GM06990 (cell line): ENCODE results near the gene PDE8B.

Experiments
- DNase-seq: peaks from one replicate; pipeline ENCODE4 v3.0.0-alpha.2; 2011; ENCODE audit not compliant: insufficient read length; ENCODE audit errors: extremely low read depth
- H3K27me3 ChIP-seq: replicated peaks from 2 replicates; pipeline ENCODE4 v1.6.0; 2011; ENCODE audit warnings: low read length; ENCODE audit not compliant: control insufficient read depth, insufficient read depth
- H3K36me3 ChIP-seq: 2 replicates; pipeline ENCODE4 v1.5.1; 2011; ENCODE audit warnings: low read length; ENCODE audit not compliant: control insufficient read depth, insufficient read depth
- H3K4me3 ChIP-seq: replicated peaks from 2 replicates; pipeline ENCODE4 v1.5.1; 2011; ENCODE audit warnings: low read depth, mild to moderate bottlenecking, control low read depth, low read length
- TF ChIP-seq, protein P1 (sequence below): IDR thresholded peaks from 2 replicates; pipeline ENCODE4 v1.5.1; 2011; ENCODE audit warnings: low read length, control low read depth, mild to moderate bottlenecking, inconsistent platforms; ENCODE audit not compliant: insufficient read depth, poor library complexity, severe bottlenecking

The PDE8B gene

DNA sequence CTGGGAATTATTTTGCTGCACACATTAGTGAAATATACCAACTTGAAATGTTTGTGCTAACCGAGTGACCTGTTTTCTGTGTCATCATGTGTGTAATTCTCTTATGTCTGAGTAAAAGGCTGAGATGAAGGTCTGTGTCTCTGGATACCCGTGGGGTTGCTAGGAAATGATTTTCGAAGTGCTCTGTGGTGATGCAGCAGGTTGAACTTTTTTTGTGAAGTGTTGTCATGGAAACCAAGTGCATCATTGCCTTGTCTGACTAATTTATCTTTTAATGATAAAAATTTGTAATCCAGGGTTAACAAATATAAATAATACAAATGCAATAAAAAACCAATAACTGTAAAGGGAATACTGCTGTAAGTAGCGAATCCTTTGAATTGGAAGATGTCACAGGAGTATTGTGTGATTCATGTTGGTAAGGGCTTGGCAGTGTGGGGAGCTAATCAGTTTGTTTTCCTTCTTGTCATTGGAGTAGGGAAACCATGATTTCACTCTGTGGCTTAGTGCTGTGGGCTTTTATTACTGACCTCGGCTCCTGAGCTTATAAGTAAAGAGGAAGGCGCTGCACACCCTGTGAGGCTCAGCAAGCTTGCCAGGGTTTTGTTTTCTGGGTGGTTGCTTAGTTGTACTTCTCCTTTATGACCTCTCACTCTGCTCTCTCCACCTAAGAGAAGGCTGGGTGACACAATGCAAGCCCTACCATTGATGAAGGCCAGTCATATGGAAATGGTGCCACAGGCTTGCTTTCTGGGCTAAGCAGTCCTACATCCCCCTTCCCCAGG lies 22.3 kb downstream of the PDE8B start:
- no peak overlapping the region for H3K4me3 ChIP-seq
- H3K27me3 ChIP-seq = no peaks in the 10 kb centered on the region
- H3K36me3 ChIP-seq = no peaks in the 10 kb centered on the region
- no peak for DNase-seq
- TF ChIP-seq, protein P1, sequence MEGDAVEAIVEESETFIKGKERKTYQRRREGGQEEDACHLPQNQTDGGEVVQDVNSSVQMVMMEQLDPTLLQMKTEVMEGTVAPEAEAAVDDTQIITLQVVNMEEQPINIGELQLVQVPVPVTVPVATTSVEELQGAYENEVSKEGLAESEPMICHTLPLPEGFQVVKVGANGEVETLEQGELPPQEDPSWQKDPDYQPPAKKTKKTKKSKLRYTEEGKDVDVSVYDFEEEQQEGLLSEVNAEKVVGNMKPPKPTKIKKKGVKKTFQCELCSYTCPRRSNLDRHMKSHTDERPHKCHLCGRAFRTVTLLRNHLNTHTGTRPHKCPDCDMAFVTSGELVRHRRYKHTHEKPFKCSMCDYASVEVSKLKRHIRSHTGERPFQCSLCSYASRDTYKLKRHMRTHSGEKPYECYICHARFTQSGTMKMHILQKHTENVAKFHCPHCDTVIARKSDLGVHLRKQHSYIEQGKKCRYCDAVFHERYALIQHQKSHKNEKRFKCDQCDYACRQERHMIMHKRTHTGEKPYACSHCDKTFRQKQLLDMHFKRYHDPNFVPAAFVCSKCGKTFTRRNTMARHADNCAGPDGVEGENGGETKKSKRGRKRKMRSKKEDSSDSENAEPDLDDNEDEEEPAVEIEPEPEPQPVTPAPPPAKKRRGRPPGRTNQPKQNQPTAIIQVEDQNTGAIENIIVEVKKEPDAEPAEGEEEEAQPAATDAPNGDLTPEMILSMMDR = no peak

DNA sequence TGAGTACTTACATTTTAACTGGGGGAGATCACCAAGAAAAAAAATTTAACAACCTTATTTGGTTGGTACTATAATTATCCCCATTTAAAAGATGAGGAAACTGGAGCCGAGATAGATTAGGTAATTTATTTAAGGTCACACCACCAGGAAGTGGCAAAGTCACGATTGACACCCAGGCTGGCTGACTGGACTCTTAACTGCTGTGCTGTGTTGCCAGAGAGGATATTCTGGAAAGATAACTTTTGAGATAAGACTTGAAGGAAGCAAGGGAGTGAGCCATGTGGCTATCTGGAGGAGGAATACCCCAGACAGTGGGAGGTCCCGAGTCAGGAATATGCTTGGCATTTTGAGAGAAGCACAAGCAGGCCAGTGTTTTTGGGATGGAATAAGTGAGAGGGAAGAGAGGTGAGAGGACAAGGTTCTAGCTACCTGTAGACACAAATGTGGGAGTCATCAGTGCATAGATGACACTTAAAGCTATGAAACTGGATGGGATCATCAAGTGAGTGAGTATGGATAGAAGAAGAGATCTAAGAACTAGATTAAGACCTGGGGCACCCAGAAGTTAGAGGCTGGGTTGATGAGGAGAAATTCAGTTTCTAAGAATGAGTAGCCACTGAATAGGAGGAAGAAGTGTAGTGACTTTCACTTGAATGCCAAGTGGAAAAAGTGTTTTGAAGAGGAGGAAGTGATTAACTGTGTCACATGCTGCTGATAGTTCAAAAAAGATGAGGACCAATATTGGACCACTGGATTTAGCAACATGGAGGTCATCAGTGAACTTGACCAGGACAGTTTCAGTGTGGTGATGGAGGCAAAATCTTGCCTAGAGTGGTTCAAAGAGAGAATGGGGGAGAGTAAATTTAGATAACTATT lies 25.6 kb downstream of the PDE8B start:
- no peak for DNase-seq
- Histone ChIP-seq H3K27me3 (no peaks in the 10 kb centered on the region), H3K4me3 (no peak overlapping the region), H3K36me3 (no peaks in the 10 kb centered on the region)
- TF ChIP-seq, protein P1 = no peak

DNA sequence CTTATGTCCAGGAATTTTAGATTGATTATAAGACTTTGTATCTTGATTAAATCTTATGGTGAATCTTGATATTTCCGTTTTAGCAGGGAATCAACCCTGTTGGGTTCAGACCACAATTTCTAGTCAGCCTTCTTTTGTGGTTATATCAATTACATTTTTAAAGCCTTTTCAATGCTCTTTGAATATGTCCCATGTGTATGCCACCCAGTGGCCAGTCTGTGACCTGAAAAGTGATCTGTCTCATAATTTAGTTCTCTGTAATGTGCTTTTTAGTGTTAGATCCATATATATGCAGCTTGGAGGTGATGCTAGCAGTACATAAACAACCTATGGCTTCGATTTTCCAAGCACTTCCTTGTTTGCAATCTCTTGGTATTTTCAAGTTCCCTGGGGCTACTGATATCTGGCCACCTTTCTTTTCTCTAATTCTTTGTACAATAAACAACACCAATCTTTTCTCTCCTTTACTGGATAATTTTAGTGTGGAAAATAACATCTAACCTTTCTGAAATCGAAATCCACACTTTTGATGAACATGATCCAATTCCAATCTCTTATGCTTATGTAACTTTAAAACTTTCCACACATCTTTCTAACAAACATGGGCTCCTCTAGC lies 28.8 kb downstream of the PDE8B start:
- DNase-seq = no peak
- Histone ChIP-seq H3K27me3 (no peaks in the 10 kb centered on the region), H3K36me3 (no peaks in the 10 kb centered on the region), H3K4me3 (no peak overlapping the region)
- TF ChIP-seq, protein P1 = peak; percentile 54

DNA sequence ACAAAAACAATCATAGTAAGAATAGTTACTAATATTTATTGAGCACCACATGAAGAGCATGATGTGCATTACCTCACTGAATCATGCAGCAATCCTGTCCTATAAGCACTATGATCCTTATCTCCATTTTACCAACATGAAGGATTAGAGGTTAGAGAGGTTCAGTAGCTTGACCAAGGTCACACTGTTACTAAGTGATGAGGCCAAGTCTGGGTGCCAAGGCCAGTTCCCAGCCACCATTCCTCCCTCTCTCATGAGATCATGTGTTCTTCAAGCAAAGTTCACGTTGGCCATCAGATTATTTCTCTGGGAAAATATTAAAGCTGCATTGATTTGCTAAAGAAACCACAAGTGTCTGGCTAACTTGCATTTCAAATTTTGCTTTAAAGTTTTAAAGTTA lies 31.0 kb downstream of the PDE8B start:
- no peaks in the 10 kb centered on the region for H3K36me3 ChIP-seq
- no peak overlapping the region for H3K4me3 ChIP-seq
- no peak for DNase-seq

DNA sequence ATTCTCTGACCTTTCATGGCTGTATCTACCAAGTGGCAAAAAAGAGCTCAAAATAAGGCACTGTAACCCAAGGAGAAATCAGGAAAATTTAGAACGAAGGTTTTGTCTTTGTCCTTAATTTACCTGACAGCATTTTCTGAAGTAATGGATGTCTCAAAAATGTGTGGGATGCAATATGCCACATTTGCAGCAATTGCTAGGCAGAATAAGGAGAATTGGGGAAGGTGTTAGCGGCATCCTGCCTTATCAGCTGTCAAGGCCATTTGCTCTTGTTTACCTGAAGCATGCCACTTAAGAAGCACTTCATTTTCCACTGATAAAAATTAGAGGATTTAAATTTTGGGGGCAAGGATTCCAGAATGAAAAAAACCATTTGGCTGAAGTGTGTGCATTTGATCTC lies 39.0 kb downstream of the PDE8B start:
- no peak for DNase-seq
- Histone ChIP-seq H3K4me3 (no peak overlapping the region), H3K36me3 (no peaks in the 10 kb centered on the region), H3K27me3 (no peaks in the 10 kb centered on the region; the same call in 1 of the 2 replicates)
- TF ChIP-seq, protein P1 = no peak

More for the DNA sequence above, 31.0 kb downstream of the PDE8B start:
- TF ChIP-seq, protein P1 = no peak
- H3K27me3 ChIP-seq = no peaks in the 10 kb centered on the region
